ENCODE results near the gene TMBIM6. TPM values are rescaled to one million over a fixed set of nuclear protein-coding genes. Genes with fewer than 3 reads are reported as not detected.

TMBIM6 gene
- total and polyA plus RNA-seq, 7 donors: 93.7 to 384 (median 201) TPM

GRCh38 chr12:49813131-49813530 is 71.8 kb downstream of the TMBIM6 start:
- H3K27me3 ChIP-seq: no peaks in the 10 kb centered on the region
- no peak overlapping the region for H3K27ac ChIP-seq
- 24 to 64% methylated on average over 1 of the region's 1 CpG for WGBS, 2 donors
- H3K4me1 ChIP-seq: peaks cover 0 to 37% (median 31%) of the 10 kb centered on the region in 4 donors
- intact Hi-C loops (cut with DNase I): no loop called here
- TF ChIP-seq POLR2AphosphoS5 (IDR thresholded peaks at IDR 0.05) (no peak), EP300 (IDR thresholded peaks at IDR 0.05) (no peak), POLR2A (IDR thresholded peaks at IDR 0.05) (no peak), CTCF (IDR thresholded peaks at IDR 0.05) (no peak)
- no peaks in the 10 kb centered on the region for H3K9me3 ChIP-seq
- H3K4me3 ChIP-seq: no peak overlapping the region
- H3K36me3 ChIP-seq: no peaks in the 10 kb centered on the region
- no peak for DNase-seq

Small RNAs within 50 kb of the gene (small RNA-seq; reads per million reads assigned to genes)
- gene AC020612.2: 0 reads per million in 3 donors
- 0 reads per million in 3 donors for gene LSM6P2

Other genes starting within 250 kb of the TMBIM6 start
- under 1 TPM in 2 of 4 donors, not detected in 2; 0.14 to 0.83 TPM for gene KCNH3, start 202.5 kb upstream of the TMBIM6 start, total RNA-seq
- gene KCNH3, start 202.5 kb upstream of the TMBIM6 start, polyA plus RNA-seq: under 1 TPM in 1 of 3 donors, not detected in 2; 0.36 TPM
- 10 to 100 TPM; 33.6 to 59.3 (median 48.0) TPM for gene MCRS1, start 173.4 kb upstream of the TMBIM6 start, total RNA-seq
- gene MCRS1, start 173.4 kb upstream of the TMBIM6 start, polyA plus RNA-seq: 10 to 100 TPM; 43.8 to 61.0 (median 46.0) TPM
- under 1 TPM in 2 of 4 donors, not detected in 2; 0.16 to 0.54 TPM for gene FAM186B, start 135.9 kb upstream of the TMBIM6 start, total RNA-seq
- under 1 TPM in 1 of 3 donors, not detected in 2; 0.22 TPM for gene FAM186B, start 135.9 kb upstream of the TMBIM6 start, polyA plus RNA-seq
- gene PRPF40B, start 118.0 kb upstream of the TMBIM6 start, total RNA-seq: 10 to 100 TPM; 13.3 to 27.5 (median 21.0) TPM
- 10 to 100 TPM in 1 of 3 donors, 1 to 10 TPM in 2; 1.4 to 11.3 (median 3.6) TPM for gene PRPF40B, start 118.0 kb upstream of the TMBIM6 start, polyA plus RNA-seq
- gene FMNL3, start 34.2 kb upstream of the TMBIM6 start, total RNA-seq: 10 to 100 TPM in 2 of 4 donors, 1 to 10 TPM in 2; 9.4 to 12.2 (median 11.0) TPM
- gene FMNL3, start 34.2 kb upstream of the TMBIM6 start, polyA plus RNA-seq: 10 to 100 TPM in 1 of 3 donors, 1 to 10 TPM in 2; 1.8 to 10.8 (median 2.4) TPM
- gene NCKAP5L, start 86.9 kb downstream of the TMBIM6 start, total RNA-seq: 10 to 100 TPM in 3 of 4 donors, 1 to 10 TPM in 1; 10.0 to 23.3 (median 12.6) TPM
- gene NCKAP5L, start 86.9 kb downstream of the TMBIM6 start, polyA plus RNA-seq: 1 to 10 TPM in 2 of 3 donors, under 1 TPM in 1; 0.92 to 5.8 (median 2.4) TPM
- gene BCDIN3D, start 101.5 kb downstream of the TMBIM6 start, total RNA-seq: 1 to 10 TPM; 2.7 to 5.4 (median 3.9) TPM
- gene BCDIN3D, start 101.5 kb downstream of the TMBIM6 start, polyA plus RNA-seq: 1 to 10 TPM; 1.8 to 3.7 (median 2.1) TPM
- 10 to 100 TPM in 1 of 4 donors, 1 to 10 TPM in 3; 5.8 to 12.8 (median 7.5) TPM for gene FAIM2, start 162.3 kb downstream of the TMBIM6 start, total RNA-seq
- 1 to 10 TPM in 2 of 3 donors, not detected in 1; 1.2 to 5.6 TPM for gene FAIM2, start 162.3 kb downstream of the TMBIM6 start, polyA plus RNA-seq
- not detected for gene AQP2, start 209.2 kb downstream of the TMBIM6 start, total RNA-seq
- not detected for gene AQP2, start 209.2 kb downstream of the TMBIM6 start, polyA plus RNA-seq
- not detected for gene AQP5, start 220.3 kb downstream of the TMBIM6 start, total RNA-seq
- under 1 TPM in 1 of 3 donors, not detected in 2; 0.09 TPM for gene AQP5, start 220.3 kb downstream of the TMBIM6 start, polyA plus RNA-seq
- gene AQP6, start 231.4 kb downstream of the TMBIM6 start, total RNA-seq: under 1 TPM; 0.14 to 0.83 (median 0.60) TPM
- under 1 TPM in 1 of 3 donors, not detected in 2; 0.12 TPM for gene AQP6, start 231.4 kb downstream of the TMBIM6 start, polyA plus RNA-seq